ENCODE measurements around the gene ZNF239.

GRCh38 chr10:43596546-43596945, 22.1 kb upstream of the ZNF239 start:
- TF ChIP-seq EZH2 (IDR thresholded peaks at IDR 0.05; ENCODE audit: low read depth, low read length, severe bottlenecking) (no peak), CTCF (IDR thresholded peaks at IDR 0.05; ENCODE audit: control extremely low read depth in 1 of 3, insufficient read depth in 1 of 3, low read depth in 1 of 3, low read length in 3 of 3) (no peak), KDM1A (IDR thresholded peaks at IDR 0.05; ENCODE audit: borderline replicate concordance, low read length) (no peak), CHD2 (IDR thresholded peaks at IDR 0.05; ENCODE audit: low read length) (no peak), RNF2 (IDR thresholded peaks at IDR 0.05; ENCODE audit: borderline replicate concordance, low read depth, low read length, missing control alignments, poor library complexity, severe bottlenecking) (no peak), TBP (IDR thresholded peaks at IDR 0.05; ENCODE audit: low read depth, low read length) (no peak), HDAC6 (IDR thresholded peaks at IDR 0.05; ENCODE audit: low read depth, low read length) (no peak), MAFK (IDR thresholded peaks at IDR 0.05; ENCODE audit: low read depth, low read length) (no peak), FOSL1 (IDR thresholded peaks at IDR 0.05; ENCODE audit: insufficient read depth, low read depth, low read length) (no peak), EP300 (IDR thresholded peaks at IDR 0.05; ENCODE audit: borderline replicate concordance in 1 of 2, low read depth in 2 of 2, low read length in 2 of 2) (no peak)
